ENCODE data around the gene TRMT11.
A peak's percentile ranks its signal among the peaks of the same experiment; 100 is the strongest.
"Not testable (repeated sequence)": the region's sequence is repeated elsewhere in the genome, so short reads cannot be mapped to it uniquely, and the experiment has no call there.

TRMT11 gene

DNA sequence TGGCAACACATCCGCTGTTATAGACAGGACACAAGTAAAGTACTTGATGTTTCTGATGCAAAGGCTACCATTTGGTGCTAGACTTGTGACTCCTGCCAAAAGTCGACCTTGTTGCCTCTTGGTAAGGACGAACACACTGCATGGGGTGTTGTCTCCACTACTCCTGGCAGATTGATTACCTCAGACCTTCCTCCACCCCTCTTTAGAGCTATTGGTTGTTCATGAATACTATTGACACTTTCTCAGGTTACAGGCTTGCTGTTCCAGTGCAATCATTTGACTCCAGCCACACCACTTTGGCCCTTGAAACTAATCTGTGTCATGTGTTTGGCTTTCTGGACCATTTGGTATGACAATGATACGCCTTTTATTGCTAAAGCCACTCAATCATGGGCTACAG lies 62.3 kb downstream of the TRMT11 start:
- DNase-seq, result no peak

DNA sequence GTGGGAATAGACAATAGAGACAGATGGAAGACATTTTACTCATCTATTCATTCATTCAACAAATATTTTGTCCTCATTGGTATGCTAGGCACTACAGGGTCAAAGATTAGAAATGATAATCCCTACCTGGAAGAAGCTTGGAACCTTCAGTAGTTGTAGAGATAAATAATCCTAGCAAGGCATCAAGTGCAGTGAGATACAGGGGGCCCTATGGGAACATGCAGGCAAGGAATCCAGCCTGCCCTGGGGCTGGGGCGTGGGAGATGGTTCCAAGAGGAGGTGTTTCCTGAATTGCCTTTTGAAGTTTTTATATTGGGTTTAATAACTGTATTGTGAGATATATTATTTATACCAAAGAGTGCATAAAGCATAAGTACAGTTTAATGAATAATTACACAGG lies 64.5 kb downstream of the TRMT11 start:
- DNase-seq, result no peak

DNA sequence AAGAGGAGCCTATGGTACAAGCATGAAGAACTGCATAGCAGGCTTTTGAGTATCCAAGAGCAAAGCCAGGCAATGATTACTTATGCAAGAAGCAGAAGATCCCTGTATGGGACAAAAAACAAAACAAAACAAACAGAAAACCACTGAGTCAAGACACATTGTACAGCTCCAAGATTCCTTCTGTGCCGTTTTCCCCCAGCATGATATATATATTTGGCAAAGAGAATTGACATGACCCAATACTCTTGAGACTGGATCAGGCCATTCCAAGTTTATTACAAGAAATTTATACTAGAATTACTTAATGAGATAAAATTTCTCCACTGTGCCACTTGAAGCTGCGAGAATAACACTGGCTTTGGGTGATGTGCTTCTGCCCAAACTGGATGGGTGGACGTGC lies 65.5 kb downstream of the TRMT11 start:
- DNase-seq, result no peak

DNA sequence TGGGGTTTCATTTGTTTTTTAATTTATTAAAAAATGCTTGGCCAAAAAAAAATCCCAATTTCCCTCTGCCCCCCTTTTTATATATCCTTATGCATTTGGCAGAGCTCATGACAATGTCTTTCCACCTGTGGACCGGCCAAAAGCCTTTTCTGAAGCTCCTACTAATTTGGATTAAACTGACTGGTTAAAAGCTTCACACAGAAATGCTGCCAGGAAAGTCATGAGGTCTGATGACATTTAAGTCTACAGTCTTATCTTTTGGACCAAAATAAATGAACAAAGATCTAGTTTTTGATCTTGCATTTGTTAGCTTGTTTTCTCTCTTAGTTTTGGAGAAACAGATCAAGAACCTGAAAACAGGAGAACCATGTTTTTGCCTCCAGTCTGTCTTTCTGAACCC lies 66.1 kb downstream of the TRMT11 start:
- no peak for DNase-seq

DNA sequence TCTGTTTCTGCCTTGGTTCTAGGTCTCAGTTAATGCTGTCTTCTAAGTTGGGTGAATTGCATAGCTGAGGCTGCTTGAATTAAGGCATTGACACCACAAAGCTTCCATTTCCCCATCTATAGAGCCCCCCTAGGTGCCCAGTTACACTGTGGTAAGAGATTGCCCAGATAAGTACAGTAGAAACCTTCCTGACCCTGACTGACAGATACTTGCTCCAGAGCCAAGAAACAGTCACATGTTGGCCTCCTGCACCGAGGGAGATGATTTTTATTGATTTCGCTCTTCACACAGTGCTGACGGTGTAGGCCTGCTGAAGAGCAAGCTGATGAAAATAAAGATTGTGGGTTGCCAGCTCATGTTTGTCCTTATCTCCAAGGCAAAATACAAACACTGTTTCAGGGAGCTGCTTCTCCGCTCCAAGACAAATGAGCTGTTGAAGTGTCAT lies 67.9 kb downstream of the TRMT11 start:
- DNase-seq, result peak; percentile 51

DNA sequence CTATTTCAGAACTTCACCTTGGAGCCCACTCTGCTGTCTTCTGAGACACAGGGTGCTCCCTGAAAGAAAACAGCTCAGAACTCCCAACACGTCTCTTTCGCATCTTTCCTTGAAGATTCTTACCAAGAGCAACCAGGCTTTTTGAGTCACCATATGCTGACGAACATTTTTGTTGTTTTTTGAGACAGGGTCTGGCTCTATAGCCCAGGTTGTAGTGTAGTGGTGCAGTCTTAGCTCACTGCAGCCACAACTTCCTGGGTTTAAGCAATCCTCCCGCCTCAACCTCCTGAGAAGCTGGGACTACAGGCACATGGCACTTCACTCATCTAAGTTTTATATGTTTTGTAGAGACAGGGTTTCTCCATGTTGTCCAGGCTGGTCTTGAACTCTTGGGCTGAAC lies 68.5 kb downstream of the TRMT11 start:
- no peak for DNase-seq

DNA sequence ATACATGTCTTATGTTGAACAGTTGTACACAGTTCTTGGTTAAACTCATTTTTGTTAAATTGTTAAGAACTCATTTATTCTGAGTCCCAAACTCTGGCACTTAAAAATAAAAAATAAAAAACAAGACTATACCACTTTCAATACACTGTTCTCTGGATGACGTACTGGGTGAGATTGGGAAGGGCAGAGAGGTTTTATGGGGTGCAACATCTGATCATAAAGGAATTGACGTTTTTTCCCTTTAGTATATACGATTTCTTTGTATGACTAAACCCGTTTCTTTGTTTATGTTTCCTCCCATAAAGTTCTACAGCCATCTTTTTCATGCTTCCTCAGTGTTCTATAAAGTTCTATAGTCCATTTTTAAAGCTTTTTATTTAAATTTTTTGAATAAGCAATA lies 69.1 kb downstream of the TRMT11 start:
- DNase-seq, result no peak

DNA sequence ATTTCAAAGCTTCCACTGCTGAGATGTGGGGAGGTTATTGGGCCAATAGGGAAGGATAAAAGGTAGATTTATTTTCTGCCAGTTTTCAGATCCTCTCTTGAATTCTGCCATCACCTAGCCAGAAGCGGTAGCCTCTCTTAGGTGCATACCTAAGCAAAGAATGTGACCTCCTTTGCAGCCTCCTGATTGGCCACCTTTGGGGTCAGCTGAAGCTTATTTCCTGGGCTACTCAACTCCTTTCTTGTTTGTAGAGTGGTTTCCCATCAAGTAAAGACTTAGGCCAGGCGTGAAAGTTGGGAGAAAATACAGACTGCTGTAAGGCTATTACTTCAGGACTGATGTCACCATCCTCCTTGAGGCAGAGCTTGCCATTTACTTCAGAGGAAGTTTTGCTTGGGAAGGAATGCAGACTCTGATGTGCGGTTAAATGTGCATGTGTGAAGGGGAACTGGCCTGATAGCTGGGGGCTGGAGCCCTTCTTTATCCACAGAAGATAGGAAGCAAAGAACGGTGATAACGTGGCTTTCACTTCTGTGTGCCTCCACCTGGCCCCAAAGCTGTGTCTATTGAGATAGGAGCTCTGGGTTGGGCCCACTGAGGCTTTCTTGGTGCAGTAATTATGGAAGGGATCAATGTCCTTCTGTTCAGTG lies 70.1 kb downstream of the TRMT11 start:
- no peak for DNase-seq

DNA sequence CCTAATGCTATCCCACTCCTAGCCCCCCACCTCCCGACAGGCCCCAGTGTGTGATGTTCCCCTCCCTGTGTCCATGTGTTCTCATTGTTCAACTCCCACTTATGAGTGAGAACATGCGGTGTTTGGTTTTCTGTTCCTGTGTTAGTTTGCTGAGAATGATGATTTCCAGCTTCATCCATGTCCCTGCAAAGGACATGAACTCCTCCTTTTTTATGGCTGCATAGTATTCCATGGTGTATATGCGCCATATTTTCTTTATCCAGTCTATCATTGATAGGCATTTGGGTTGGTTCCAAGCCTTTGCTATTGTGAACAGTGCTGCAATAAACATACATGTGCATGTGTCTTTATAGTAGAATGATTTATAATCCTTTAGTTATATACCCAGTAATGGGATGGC lies 71.7 kb downstream of the TRMT11 start:
- not testable (repeated sequence) for DNase-seq

DNA sequence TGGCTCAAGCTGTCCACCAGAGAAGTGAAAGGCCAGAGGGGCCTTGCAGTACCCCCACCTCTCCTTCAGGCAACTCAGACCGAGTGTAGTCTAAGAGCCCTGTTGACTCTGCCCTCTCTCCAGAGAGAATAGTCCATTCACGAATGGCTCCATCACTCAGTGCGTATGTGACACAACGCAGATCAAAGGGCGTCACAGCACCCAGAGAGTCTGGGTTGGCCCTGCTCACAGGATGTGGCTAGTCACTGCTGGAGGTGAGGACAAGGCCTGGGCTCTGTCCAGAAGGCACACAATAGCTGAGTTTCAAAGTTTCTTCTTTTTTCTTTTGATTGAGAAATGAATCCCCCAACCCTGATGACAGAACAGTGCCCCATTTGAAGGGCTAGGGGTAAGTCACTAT lies 74.1 kb downstream of the TRMT11 start:
- DNase-seq, result no peak

DNA sequence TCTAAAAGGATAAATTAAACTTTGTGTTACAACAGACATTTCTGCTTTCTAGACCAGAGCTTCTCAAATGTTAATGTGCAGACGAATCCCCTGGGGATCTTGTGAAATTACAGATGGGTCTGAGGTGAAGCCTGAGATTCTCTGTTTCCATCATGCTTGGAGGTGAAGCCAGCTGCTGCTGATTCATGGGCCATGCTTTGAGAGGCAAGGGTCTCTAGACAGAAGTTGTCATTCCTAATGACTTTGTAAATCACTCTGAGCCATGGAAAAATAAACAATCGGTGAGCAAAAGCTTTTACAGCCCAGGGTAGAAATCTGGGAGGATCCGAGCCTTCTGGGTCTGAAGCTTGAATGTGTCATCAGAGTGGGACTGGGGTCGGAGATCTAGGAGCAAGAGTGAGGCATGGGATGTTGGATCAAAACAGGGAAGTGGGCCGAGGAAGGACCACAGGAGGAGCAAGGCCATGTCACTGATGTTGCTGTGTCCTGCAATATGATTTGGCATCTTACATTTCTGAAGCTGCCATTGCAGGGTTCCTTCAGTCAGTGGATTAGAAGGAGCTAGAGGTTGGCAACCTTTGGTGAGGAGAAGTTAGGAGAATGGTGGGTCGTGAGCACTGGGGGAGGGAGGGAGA lies 77.3 kb downstream of the TRMT11 start:
- no peak for DNase-seq

DNA sequence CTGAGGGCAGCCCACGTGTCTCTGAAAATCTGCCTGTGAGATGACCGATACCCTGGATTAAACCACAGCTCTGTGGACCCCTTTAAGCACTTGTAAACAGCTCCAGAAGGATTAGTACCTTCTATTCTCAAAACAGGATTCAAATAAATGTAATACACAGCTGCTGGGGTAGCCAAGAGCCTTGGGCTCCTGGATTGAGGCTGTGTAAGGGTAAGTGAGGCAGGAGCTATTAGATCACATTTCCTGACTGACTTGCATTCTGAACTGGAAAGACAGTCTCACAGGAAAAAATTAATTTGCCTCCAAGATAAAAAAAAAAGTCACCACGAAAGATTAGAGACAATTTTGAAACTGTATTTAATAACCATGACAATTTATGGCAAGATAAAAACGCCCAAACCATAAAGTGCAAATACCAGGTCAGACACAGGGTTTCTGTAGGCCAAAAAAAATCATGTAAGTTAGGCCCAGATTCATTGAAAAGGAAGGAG lies 78.0 kb downstream of the TRMT11 start:
- DNase-seq, result no peak

DNA sequence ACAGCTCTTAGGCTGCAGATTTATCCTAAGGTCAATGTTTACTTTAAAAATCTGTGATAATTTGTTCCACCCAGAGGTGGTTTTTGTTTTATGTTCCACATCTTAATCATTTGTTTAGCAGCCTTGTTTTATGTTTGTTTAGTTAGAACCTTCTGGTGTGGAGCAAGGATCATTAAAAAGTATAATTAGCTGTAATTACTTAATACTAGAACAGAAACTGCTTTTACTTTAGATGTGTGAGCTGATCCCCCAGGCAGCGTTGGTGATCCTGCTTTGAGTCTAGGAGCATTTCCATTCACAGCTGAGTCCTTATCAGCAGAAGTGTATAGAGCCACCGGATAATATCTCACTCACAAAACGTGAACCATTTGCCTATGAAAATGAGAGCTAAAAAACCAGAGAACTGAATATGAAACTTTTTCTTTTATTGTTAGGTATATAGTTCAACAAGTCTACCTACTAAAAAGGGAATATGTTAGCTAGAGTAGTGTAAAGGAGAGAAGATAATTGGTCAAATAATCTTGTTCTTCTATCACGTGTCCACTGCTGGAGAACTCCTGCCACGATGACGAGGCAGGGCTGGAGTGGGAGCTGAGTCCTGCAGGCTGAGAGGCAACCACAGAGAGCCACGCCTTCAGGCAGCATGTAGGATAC lies 78.5 kb downstream of the TRMT11 start:
- DNase-seq, result no peak

DNA sequence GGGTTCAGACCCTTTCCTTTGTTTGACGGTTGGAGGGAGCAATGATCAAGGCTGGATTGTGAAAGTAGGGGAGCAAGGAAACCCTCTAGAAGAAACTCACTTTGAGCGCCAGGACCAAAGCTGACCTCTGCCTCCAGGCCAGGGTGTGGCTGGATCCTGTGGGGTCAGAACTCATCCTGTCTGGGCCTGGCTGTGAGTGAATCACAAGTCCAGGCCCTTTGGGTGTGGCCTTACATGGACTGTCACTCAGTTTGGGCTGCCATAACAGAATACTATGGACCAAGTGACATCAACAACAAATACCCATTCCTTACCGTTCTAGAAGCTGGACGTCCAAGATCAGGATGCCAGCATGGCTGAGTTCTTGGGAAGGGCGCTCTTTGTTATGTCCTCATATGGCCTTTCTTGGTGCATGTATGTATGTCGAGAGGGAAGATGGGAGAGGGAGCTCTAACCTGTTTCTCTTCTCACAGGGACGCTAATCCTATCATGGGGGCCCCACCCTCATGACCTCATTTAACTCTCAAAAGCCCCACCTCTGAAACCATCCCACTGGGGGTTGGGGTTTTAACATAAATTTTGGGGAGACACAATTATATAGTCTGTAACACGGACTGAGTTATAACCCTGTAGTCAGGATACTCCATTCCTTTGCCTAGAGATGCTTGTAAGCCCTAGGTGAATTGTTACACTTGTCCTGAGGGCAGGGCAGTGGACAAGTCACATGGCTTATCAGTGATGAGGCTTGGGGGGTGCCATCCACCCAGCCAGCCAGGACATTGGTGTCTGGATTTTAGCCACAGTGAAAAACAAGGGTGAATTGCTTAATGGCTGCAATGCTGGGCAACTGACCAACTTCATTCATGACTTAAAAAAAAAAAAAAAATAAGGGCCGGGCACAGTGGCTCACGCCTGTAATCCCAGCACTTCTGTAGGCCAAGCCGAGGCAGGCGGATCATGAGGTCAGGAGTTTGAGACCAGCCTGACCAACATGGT lies 80.0 kb downstream of the TRMT11 start:
- no peak for DNase-seq

DNA sequence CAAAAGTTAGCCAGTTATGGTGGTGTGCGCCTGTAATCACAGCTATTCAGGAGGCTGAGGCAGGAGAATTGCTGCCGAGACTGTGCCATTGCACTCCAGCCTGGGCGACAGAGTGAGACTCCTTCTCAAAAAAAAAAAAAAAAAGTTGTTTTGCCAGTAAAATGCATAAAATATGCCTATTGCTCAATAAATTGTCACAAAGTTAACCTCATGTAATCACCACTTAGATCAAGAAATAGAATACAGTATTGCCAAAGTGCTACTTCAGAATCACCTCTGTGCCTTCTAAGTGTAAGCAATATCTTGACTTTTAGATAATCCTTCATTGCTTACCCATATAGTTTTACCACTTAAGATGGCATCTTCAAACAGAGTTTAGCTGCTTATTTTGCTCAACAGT lies 80.7 kb downstream of the TRMT11 start:
- no peak for DNase-seq

DNA sequence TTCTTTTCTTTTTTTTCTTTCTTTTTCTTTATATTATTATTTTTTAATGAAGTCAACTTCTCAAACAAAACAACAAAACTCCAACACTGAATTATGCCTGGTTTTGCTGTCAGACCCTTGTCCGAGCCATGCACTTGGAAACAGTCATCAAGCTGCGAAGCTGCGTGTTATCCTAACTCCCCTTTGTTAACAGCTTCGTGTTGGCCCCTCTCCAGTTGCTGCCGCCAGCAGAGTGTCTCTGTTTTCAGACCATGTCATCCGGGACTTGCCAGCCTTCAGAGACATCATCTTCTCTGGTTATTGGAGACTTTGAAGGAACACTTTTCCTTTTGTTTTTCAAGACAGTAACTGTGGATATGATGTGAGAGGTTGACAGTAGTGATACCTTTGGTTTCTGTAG lies 83.1 kb downstream of the TRMT11 start:
- no peak for DNase-seq

DNA sequence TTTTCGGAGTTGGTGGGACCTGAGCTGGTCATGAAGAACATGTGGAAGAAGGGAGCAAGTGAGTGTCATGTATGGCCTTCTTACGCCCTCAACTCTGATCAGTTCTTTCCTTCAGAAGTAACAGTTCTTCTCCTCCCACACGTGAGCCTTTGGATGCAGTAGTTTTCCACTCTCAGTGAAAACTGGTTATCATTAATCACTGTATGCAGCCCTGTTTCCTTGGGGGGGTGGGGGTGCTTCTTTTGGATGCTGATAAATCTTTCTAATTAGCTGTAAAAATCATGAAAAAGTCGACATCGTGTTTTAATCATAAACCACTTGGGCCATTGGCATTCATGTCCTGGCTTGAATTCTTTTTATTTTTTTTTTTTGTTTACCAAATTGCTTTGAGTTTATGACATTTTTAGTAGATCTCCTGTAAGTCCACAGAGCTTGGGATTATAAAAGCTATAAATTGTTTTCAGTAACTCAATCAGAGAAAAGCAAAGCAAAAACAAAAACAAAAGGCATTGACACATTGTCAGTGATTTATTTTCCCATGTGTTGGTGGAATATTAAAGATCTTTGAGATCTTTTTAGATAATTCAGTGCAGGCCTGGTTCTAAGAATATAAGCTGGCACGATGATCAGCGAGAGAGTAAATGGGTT lies 84.8 kb downstream of the TRMT11 start:
- DNase-seq, result no peak

DNA sequence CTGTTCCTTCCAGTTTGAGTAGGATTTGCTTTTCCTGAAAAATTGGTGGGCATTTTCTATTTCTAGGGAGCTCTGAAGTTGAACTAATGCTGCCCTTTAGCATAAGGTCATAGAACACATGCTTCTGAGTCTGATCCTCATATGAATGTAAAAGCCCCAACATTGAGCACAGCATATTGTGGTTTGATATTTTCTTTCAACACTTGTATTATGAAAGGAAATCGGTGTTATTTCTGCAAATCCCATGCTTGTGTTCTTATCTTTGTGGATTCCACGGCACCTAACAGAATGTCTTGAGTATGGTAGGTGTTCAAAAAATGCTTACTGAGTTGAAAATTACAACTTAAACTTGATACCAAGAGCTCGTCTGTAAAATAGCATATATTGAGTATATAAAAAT lies 85.8 kb downstream of the TRMT11 start:
- no peak for DNase-seq

DNA sequence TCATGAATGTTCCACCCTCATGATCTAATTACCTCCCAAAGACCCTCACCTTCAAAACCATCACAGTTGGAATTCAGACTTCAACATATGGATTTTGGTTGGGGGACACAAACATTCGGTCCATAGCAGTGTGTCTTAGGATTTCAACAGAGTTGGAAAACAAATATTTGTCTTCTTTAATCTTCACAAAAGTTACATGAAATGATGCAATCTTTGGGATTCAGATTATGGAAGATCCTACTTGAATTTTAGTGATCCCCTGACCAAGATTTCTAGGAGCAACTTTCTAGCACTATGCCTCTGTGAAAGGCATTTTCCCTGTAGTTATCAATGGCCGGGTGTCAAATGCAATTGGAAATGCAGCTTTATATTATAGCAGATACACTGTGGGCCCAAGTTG lies 86.5 kb downstream of the TRMT11 start:
- DNase-seq, result no peak

DNA sequence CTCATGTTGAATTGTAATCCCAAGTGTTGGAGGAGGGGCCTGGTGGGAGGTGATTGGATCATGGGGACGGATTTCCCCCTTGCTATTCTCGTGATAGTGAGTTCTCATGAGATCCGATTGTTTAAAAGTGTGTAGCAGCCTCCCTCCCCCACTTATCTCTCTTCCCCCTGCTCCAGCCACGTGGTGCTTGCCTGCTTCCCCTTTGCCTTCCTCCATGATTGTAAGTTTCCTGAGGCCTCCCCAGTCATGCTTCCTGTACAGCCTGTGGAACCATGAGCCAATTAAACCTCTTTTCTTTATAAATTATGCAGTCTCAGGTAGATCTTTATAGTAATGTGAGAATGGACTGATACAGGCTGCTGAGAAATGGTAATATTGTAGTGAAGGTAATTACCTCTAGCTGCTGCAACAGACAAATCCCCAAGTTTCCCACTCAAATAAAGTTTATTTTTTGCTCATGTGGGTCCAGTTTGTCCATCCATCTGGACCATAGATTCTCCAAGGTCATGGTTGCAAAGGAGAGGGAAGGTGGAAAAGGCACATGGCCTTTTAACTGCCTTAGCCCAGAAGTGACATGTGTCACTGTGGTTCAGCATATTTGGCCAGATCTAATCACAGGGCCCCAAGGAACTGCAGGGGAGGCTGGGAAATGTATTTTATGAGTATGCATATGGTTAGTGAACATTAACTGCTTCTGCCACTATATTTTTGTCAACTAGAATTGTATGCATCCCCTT lies 89.2 kb downstream of the TRMT11 start:
- no peak for DNase-seq

DNA sequence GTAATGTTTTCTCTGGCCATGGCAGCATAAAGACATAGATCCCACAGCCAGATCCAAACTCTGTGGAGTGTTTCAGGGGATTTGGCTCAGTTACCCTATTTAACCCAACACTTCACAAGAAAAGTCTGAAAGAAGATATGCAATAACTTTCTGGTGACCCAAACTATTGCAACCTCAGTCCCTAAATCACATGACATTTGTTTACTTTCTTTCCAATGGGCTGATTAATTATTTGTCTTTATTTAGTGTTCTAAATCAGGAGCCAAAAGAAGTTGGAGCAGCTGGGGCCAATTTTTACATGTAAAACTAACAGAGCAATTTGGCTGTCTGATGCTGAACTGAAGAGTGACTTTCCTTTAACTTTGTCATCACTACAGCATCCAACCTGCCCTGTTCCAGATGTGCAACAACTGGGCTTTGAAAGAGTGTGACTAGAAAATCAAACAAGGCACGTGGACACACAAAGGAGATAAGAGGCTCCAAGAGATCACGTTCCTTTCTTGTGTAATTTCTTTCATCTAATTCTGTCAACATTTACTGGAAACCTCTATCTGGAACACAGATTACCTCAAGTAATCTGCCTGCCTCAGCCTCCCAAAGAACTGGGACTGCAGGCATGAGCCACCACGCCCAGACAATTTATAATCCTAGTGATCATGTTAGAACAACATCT lies 90.8 kb downstream of the TRMT11 start:
- DNase-seq, result no peak

Measured in NCI-H2227 treated with DMSO at 0.1 percent for 48 hours (cell line).